ENCODE measurements around the gene C1QA.

DNA sequence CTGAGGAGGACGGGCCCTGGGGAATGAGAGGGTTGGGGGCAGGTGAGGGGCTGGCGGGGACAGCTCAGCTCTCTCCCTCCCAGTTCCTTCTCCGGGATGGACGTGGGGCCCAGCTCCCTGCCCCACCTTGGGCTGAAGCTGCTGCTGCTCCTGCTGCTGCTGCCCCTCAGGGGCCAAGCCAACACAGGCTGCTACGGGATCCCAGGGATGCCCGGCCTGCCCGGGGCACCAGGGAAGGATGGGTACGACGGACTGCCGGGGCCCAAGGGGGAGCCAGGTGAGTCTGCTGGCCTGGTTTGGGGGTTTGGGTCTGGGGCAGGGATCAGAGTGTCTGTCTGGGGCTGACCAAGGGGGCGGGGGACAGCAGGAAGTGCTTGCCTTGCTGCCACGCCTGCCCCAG, 7.5 kb downstream of the C1QA start:
- TF ChIP-seq POLR2AphosphoS5 (IDR thresholded peaks at IDR 0.05) (no peak), CTCF (IDR thresholded peaks at IDR 0.05; ENCODE audit: poor library complexity, severe bottlenecking) (no peak), EZH2 (IDR thresholded peaks at IDR 0.05; ENCODE audit: borderline replicate concordance, insufficient read depth, low read length, poor library complexity, severe bottlenecking) (no peak)

Data from neural cell (in vitro differentiated cells).